SH-SY5Y (cell line): ENCODE results near the gene AOPEP.

Experiments
- GATA2 ChIP-seq: IDR thresholded peaks from 2 replicates; pipeline ENCODE4 v1.6.1; 2011; ENCODE audit warnings: mild to moderate bottlenecking, low read depth, low read length
- GATA3 ChIP-seq: IDR thresholded peaks from 2 replicates; pipeline ENCODE4 v1.6.1; 2011; ENCODE audit warnings: low read depth, mild to moderate bottlenecking, low read length, moderate library complexity

- no peak for TF ChIP-seq GATA2
- no peak for TF ChIP-seq GATA3
These were observed 382.3 kb downstream of the AOPEP start for GRCh38 chr9:95108777-95109176.
